A673 (cell line): ENCODE data around the gene TPST1. TPM values are rescaled to one million over a fixed set of nuclear protein-coding genes. Genes with fewer than 3 reads are reported as not detected.

Experiments used
- BruUV-seq: library from RNA; stranded (reverse); fragments of 400-500 nt; replicated peaks from 2 replicates; lab custom pipeline; 2021; lab: Mats Ljungman, UMichigan
- CTCF ChIA-PET: fragments of 300-600 bp; sonication (Branson Sonifier 250); formaldehyde crosslinking; loops from one replicate; lab custom pipeline; 2022; ENCODE audit warnings: antibody characterized with exemption; lab: Charles Lee
- POLR2A ChIA-PET: fragments of 300-600 bp; sonication (Branson Sonifier 250); formaldehyde crosslinking; loops from one replicate; lab custom pipeline; 2022; ENCODE audit warnings: antibody characterized with exemption; ENCODE audit not compliant: low non-redundant PET; lab: Charles Lee
- DNase-seq: peaks from one replicate; pipeline ENCODE4 v3.0.0-alpha.2; 2015; ENCODE audit warnings: low spot score
- H3K27ac ChIP-seq: fragments of 200-600 bp; sonication (generic); 2 replicates; pipeline ENCODE4 v1.5.1; 2016; ENCODE audit warnings: mixed run types, low read depth, mild to moderate bottlenecking, mixed read lengths, antibody characterized with exemption, low read length; ENCODE audit not compliant: poor library complexity, severe bottlenecking
- H3K27me3 ChIP-seq: fragments of 200-600 bp; sonication (generic); replicated peaks from 2 replicates; pipeline ENCODE4 v1.6.1; 2017; ENCODE audit warnings: mixed run types, low read depth, mild to moderate bottlenecking, mixed read lengths, antibody characterized with exemption, low read length; ENCODE audit not compliant: insufficient read depth, poor library complexity
- H3K36me3 ChIP-seq: fragments of 200-600 bp; sonication (generic); 2 replicates; pipeline ENCODE4 v1.6.1; 2016; ENCODE audit warnings: mixed run types, mild to moderate bottlenecking, mixed read lengths, antibody characterized with exemption, low read length; ENCODE audit not compliant: insufficient read depth, poor library complexity, severe bottlenecking
- H3K4me1 ChIP-seq: fragments of 200-600 bp; sonication (generic); 2 replicates; pipeline ENCODE4 v1.6.1; 2017; ENCODE audit warnings: mixed run types, mild to moderate bottlenecking, mixed read lengths, antibody characterized with exemption, low read length; ENCODE audit not compliant: insufficient read depth, poor library complexity, severe bottlenecking
- H3K4me3 ChIP-seq: fragments of 200-600 bp; sonication (generic); 2 replicates; pipeline ENCODE4 v1.5.1; 2016; ENCODE audit warnings: low read depth, mixed run types, mild to moderate bottlenecking, mixed read lengths, low read length; ENCODE audit not compliant: poor library complexity, severe bottlenecking
- H3K9me3 ChIP-seq: fragments of 200-600 bp; sonication (generic); 2 replicates; pipeline ENCODE4 v1.6.1; 2016; ENCODE audit warnings: mixed run types, low read depth, mild to moderate bottlenecking, mixed read lengths, antibody characterized with exemption, low read length; ENCODE audit not compliant: poor library complexity, severe bottlenecking
- CTCF ChIP-seq: fragments of 300-800, 200-600 bp; sonication (generic); conservative IDR thresholded peaks from 2 replicates; pipeline ENCODE4 v1.5.1; 2017; ENCODE audit warnings: low read depth, mild to moderate bottlenecking, antibody characterized with exemption, low read length, moderate library complexity, mixed read lengths
- EZH2 ChIP-seq: fragments of 200-600 bp; sonication (generic); IDR thresholded peaks from 2 replicates; pipeline ENCODE4 v1.6.1; 2017; ENCODE audit warnings: borderline replicate concordance, low read depth, mild to moderate bottlenecking, mixed read lengths, antibody characterized with exemption, low read length; ENCODE audit not compliant: poor library complexity, severe bottlenecking
- intact Hi-C: fragments of 100-400 bp; cut with micrococcal nuclease; formaldehyde crosslinking; loops from one replicate; pipeline ENCODE4 v1.10.0; 2022; ENCODE audit not compliant: unreplicated experiment
- total RNA-seq: library from RNA; stranded (reverse); gene quantifications from 2 replicates; pipeline ENCODE4 v1.2.3, GENCODE V29; 2021

The TPST1 gene
- total RNA-seq, 1 experiment from 2014 or later, result 8.0 TPM

DNA sequence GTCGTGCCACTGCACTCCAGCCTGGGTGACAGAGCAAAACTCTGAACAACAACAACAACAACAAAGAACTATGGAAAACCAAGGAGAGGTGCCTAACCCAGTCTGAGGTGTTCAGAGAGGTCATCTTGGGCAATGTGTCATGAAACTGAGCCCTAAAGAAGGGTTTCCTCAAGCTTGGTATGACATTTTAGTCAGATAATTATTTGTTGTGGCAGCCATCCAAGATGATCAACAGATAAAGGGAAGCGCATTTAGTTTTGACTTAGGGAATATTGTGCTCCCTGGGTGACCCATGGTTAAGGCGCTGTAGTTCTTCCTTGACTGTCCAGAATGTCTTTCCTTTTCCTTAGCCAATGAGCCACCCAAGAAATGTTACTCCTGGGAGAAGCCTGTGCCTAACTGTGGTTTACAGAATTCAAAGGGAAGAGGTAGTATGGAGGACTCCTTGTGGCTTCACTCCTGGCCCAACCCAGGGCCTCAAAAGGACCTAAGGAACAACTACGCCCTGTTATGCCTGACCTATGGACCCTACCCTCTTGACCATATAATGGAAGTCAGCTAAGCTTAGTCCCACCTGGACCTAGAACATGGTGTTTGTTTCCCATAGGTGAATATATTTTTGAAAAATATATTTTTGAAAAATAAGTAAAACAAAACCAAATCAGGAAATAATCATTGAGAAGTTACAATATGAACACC, 42.4 kb downstream of the TPST1 start:
- Histone ChIP-seq H3K36me3 (no peaks in the 10 kb centered on the region), H3K9me3 (no peaks in the 10 kb centered on the region), H3K27ac (no peak overlapping the region), H3K4me3 (no peak overlapping the region), H3K4me1 (no peaks in the 10 kb centered on the region), H3K27me3 (no peaks in the 10 kb centered on the region)
- TF ChIP-seq CTCF, result no peak
- TF ChIP-seq EZH2, result no peak
- CTCF ChIA-PET, result no interaction called here
- BruUV-seq, result no TSS peak
- POLR2A ChIA-PET, result no interaction called here
- intact Hi-C loops, result no loop called here
- DNase-seq, result no peak

DNA sequence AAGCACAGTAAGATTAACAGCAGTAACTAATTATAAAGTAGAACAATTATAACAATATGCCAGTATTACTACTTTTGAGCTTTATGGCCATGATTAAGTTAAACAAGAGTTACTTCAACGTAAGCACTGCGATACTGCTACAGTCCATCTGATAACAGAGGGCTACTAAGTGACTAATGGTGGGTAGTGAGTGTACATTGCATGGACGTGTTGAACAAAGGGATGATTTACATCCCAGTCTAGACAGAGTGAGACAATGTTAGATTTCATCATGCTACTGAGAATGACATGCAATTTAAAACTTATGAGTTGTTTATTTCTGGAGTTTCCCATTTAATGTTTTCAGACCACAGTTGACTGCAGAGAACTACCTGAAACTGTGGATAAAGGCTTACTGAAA, 45.6 kb downstream of the TPST1 start:
- no peaks in the 10 kb centered on the region for H3K27me3 ChIP-seq
- no peak overlapping the region for H3K4me3 ChIP-seq
- BruUV-seq, result no TSS peak
- ChIA-PET CTCF (no interaction called here), POLR2A (no interaction called here)
- DNase-seq, result no peak
- H3K36me3 ChIP-seq, result no peaks in the 10 kb centered on the region
- intact Hi-C loops, result no loop called here
- H3K9me3 ChIP-seq, result no peaks in the 10 kb centered on the region
- TF ChIP-seq EZH2, result no peak
- no peak for TF ChIP-seq CTCF
- H3K27ac ChIP-seq, result no peak overlapping the region
- H3K4me1 ChIP-seq, result no peaks in the 10 kb centered on the region

GRCh38 chr7:66255534-66256100, 50.5 kb downstream of the TPST1 start:
- Histone ChIP-seq H3K36me3 (no peaks in the 10 kb centered on the region), H3K27me3 (no peaks in the 10 kb centered on the region), H3K27ac (no peak overlapping the region), H3K4me3 (no peak overlapping the region), H3K9me3 (no peaks in the 10 kb centered on the region), H3K4me1 (no peaks in the 10 kb centered on the region)
- intact Hi-C loops, result no loop called here
- DNase-seq, result no peak
- ChIA-PET POLR2A (no interaction called here), CTCF (no interaction called here)
- TF ChIP-seq EZH2, result no peak
- TF ChIP-seq CTCF, result no peak
- BruUV-seq, result no TSS peak
